PC-9 (cell line): ENCODE results near the gene CCDC70. TPM values are rescaled to one million over a fixed set of nuclear protein-coding genes. Genes with fewer than 3 reads are reported as not detected.

Source experiments
- BruUV-seq: library from RNA; stranded (reverse); fragments of 400-500 nt; replicated peaks from 2 replicates; lab custom pipeline; 2021; lab: Mats Ljungman, UMichigan
- CTCF ChIA-PET: fragments of 300-600 bp; sonication (Branson Sonifier 250); formaldehyde crosslinking; loops from one replicate; lab custom pipeline; 2022; ENCODE audit warnings: antibody characterized with exemption; lab: Charles Lee
- POLR2A ChIA-PET: fragments of 300-600 bp; sonication (Branson Sonifier 250); formaldehyde crosslinking; loops from one replicate; lab custom pipeline; 2022; ENCODE audit warnings: antibody characterized with exemption; ENCODE audit not compliant: unreplicated experiment; lab: Charles Lee
- DNase-seq, 2 experiments: peaks; one replicate each; pipeline versions ENCODE4 v3.0.0 to v3.0.0-alpha.2; 2015 to 2022; ENCODE audit warnings: mixed read lengths in 1 of 2
- H2AFZ ChIP-seq: fragments of 200-600 bp; sonication (generic); 2 replicates; pipeline ENCODE4 v1.8.1; 2017; ENCODE audit warnings: antibody characterized with exemption
- H3F3A ChIP-seq: fragments of 200-600 bp; sonication (generic); 2 replicates; pipeline ENCODE4 v1.8.1; 2017; ENCODE audit warnings: antibody characterized with exemption, mild to moderate bottlenecking, low read depth; ENCODE audit not compliant: insufficient read depth
- H3K27ac ChIP-seq: fragments of 200-600 bp; sonication (generic); 2 replicates; pipeline ENCODE4 v1.6.1; 2016; ENCODE audit warnings: mixed run types
- H3K27me3 ChIP-seq: fragments of 200-600 bp; sonication (generic); 2 replicates; pipeline ENCODE4 v1.6.1; 2016; ENCODE audit warnings: low read depth, mixed run types; ENCODE audit not compliant: insufficient read depth
- H3K36me3 ChIP-seq: fragments of 200-600 bp; sonication (generic); 2 replicates; pipeline ENCODE4 v1.6.1; 2016; ENCODE audit warnings: low read depth, mixed run types
- H3K4me1 ChIP-seq: fragments of 200-600 bp; sonication (generic); replicated peaks from 2 replicates; pipeline ENCODE4 v1.6.1; 2016; ENCODE audit warnings: mixed run types; ENCODE audit not compliant: insufficient read depth
- H3K4me2 ChIP-seq: fragments of 200-600 bp; sonication (generic); 2 replicates; pipeline ENCODE4 v1.6.1; 2017; ENCODE audit warnings: mixed run types
- H3K4me3 ChIP-seq: fragments of 200-600 bp; sonication (generic); 2 replicates; pipeline ENCODE4 v1.6.1; 2016; ENCODE audit warnings: mixed run types
- H3K79me2 ChIP-seq: fragments of 200-600 bp; sonication (generic); 2 replicates; pipeline ENCODE4 v1.6.1; 2017; ENCODE audit warnings: low read depth, mixed run types
- H3K9me2 ChIP-seq: fragments of 200-600 bp; sonication (generic); 2 replicates; pipeline ENCODE4 v1.8.1; 2017; ENCODE audit warnings: mild to moderate bottlenecking; ENCODE audit not compliant: insufficient read depth
- H3K9me3 ChIP-seq: fragments of 200-600 bp; sonication (generic); 2 replicates; pipeline ENCODE4 v1.8.1; 2016; ENCODE audit warnings: low read depth; ENCODE audit not compliant: insufficient read depth
- H4K20me1 ChIP-seq: fragments of 200-600 bp; sonication (generic); 2 replicates; pipeline ENCODE4 v1.8.1; 2017; ENCODE audit not compliant: insufficient read depth
- CTCF ChIP-seq: fragments of 200-600 bp; sonication (generic); conservative IDR thresholded peaks from 2 replicates; pipeline ENCODE4 v1.6.1; 2017; ENCODE audit warnings: mixed run types, antibody characterized with exemption, mild to moderate bottlenecking, moderate library complexity
- EZH2 ChIP-seq: fragments of 200-600 bp; sonication (generic); IDR thresholded peaks from 2 replicates; pipeline ENCODE4 v1.8.0; 2017; ENCODE audit warnings: antibody characterized with exemption, low read depth
- intact Hi-C: fragments of 100-400 bp; cut with micrococcal nuclease; formaldehyde crosslinking; loops from one replicate; pipeline ENCODE4 v1.10.0; 2022; ENCODE audit not compliant: unreplicated experiment
- total RNA-seq: library from RNA; stranded (reverse); gene quantifications from 2 replicates; pipeline ENCODE4 v1.2.3, GENCODE V29; 2021

The CCDC70 gene
- total RNA-seq, 1 experiment from 2014 or later: not detected

GRCh38 chr13:51913421-51914136 lies 51.8 kb downstream of the CCDC70 start:
- Histone ChIP-seq H3K9me3 (no peaks in the 10 kb centered on the region), H3K27ac (no peak overlapping the region), H2AFZ (no peak overlapping the region), H4K20me1 (no peaks in the 10 kb centered on the region), H3K79me2 (no peaks in the 10 kb centered on the region), H3K9me2 (no peaks in the 10 kb centered on the region), H3K4me2 (no peak overlapping the region), H3F3A (no peaks in the 10 kb centered on the region), H3K4me1 (no peaks in the 10 kb centered on the region), H3K4me3 (no peak overlapping the region), H3K27me3 (peaks cover 33% of the 10 kb centered on the region), H3K36me3 (no peaks in the 10 kb centered on the region)
- intact Hi-C loops: no loop called here
- ChIA-PET CTCF (interaction anchor here (0.6 kb wide), 1 partner anchor 314 kb away, joined by 4 read pairs; no protein-coding TSS in a partner anchor), POLR2A (no interaction called here)
- no peak for TF ChIP-seq EZH2
- TF ChIP-seq CTCF: no peak
- BruUV-seq: no TSS peak
- DNase-seq: no peak

GRCh38 chr13:51914137-51914493 lies 52.3 kb downstream of the CCDC70 start:
- Histone ChIP-seq H3F3A (no peaks in the 10 kb centered on the region), H3K4me2 (no peak overlapping the region), H3K9me2 (no peaks in the 10 kb centered on the region), H3K36me3 (no peaks in the 10 kb centered on the region), H3K27me3 (peaks cover 31% of the 10 kb centered on the region), H3K79me2 (no peaks in the 10 kb centered on the region), H3K4me3 (no peak overlapping the region), H3K27ac (no peak overlapping the region), H3K9me3 (no peaks in the 10 kb centered on the region), H2AFZ (no peak overlapping the region), H3K4me1 (no peaks in the 10 kb centered on the region), H4K20me1 (no peaks in the 10 kb centered on the region)
- TF ChIP-seq CTCF: no peak
- no peak for TF ChIP-seq EZH2
- intact Hi-C loops: no loop called here
- ChIA-PET CTCF (no interaction called here), POLR2A (no interaction called here)
- no TSS peak for BruUV-seq
- DNase-seq: no peak

Other genes starting within 250 kb of the CCDC70 start
- 6.9 and 11.9 TPM in 2 replicates for gene DHRS12, start 57.8 kb upstream of the CCDC70 start, total RNA-seq
- not detected in 2 replicates for gene TMEM272, start 16.8 kb upstream of the CCDC70 start, total RNA-seq
- 0.43 and 1.2 TPM in 2 replicates for gene ATP7B, start 149.5 kb downstream of the CCDC70 start, total RNA-seq
- 15.0 and 15.7 TPM in 2 replicates for gene ALG11, start 150.4 kb downstream of the CCDC70 start, total RNA-seq
- gene UTP14C, start 162.7 kb downstream of the CCDC70 start, total RNA-seq: 5.8 and 11.4 TPM in 2 replicates